Endothelial cell of umbilical vein (primary cell): Measurements from ENCODE around the gene ATP8A2. TPM values are rescaled to one million over a fixed set of nuclear protein-coding genes. Genes with fewer than 3 reads are reported as not detected.

Experiments
- BruUV-seq: library from RNA; stranded (reverse); fragments of 400-500 nt; replicated peaks from 2 replicates; lab custom pipeline; 2021; lab: Mats Ljungman, UMichigan
- CTCF ChIA-PET: fragments of 300-600, 350-600 bp; sonication (Branson Sonifier 250); formaldehyde crosslinking; loops from one replicate; lab custom pipeline; 2021; ENCODE audit warnings: antibody characterized with exemption, inconsistent platforms; lab: Charles Lee
- POLR2A ChIA-PET: fragments of 300-600, 350-600 bp; sonication (Branson Sonifier 250); formaldehyde crosslinking; loops from one replicate; lab custom pipeline; 2021; ENCODE audit warnings: antibody characterized with exemption, inconsistent platforms; lab: Charles Lee
- DNase-seq: peaks from one replicate; pipeline ENCODE4 v3.0.0-alpha.2; 2011; ENCODE audit warnings: low read depth, low spot score
- FAIRE-seq: peaks from 2 replicates; lab custom pipeline; 2011; peaks lifted over from hg19 to GRCh38; lab: Jason Lieb, UNC
- H2AFZ ChIP-seq: 2 replicates; pipeline ENCODE4 v1.6.0; 2012; ENCODE audit warnings: low read depth, low read length, control low read depth, inconsistent platforms
- H3K27ac ChIP-seq: 2 replicates; pipeline ENCODE4 v1.5.1; 2011; ENCODE audit warnings: low read depth, mild to moderate bottlenecking, control low read depth, low read length, moderate library complexity; ENCODE audit not compliant: insufficient read depth
- H3K27me3 ChIP-seq, 2 experiments: 2 replicates each; pipeline versions ENCODE4 v1.6.0 to v1.6.1; 2011; ENCODE audit warnings: low read length in 2 of 2, mixed read lengths in 1 of 2; ENCODE audit not compliant: control insufficient read depth in 2 of 2, insufficient read depth in 2 of 2
- H3K36me3 ChIP-seq, 2 experiments: 2 replicates in 1 of 2; 3 replicates in 1 of 2; pipeline ENCODE4 v1.5.1; 2011; ENCODE audit warnings: low read length in 2 of 2, mild to moderate bottlenecking in 1 of 2, moderate library complexity in 1 of 2; ENCODE audit not compliant: control insufficient read depth in 2 of 2, insufficient read depth in 2 of 2; ENCODE audit errors: extremely low read depth in 1 of 2
- H3K4me1 ChIP-seq: 3 replicates; pipeline ENCODE4 v1.5.1; 2011; ENCODE audit warnings: mild to moderate bottlenecking, low read length; ENCODE audit not compliant: control insufficient read depth, insufficient read depth; ENCODE audit errors: extremely low read depth
- H3K4me2 ChIP-seq: 2 replicates; pipeline ENCODE4 v1.6.1; 2011; ENCODE audit warnings: low read length, control low read depth, mixed read lengths; ENCODE audit not compliant: insufficient read depth
- H3K4me3 ChIP-seq, 3 experiments: fragments of 200-600 bp in 1 of 3; sonication (generic), shearing (Covaris generic) in 1 of 3; replicated peaks in 1 of 3; 2 replicates each; pipeline ENCODE4 v1.5.1; 2011 to 2016; ENCODE audit warnings: control low read depth in 3 of 3, low read length in 3 of 3, mild to moderate bottlenecking in 2 of 3, inconsistent platforms in 1 of 3, low read depth in 1 of 3, moderate library complexity in 1 of 3; ENCODE audit not compliant: insufficient read depth in 1 of 3
- H3K79me2 ChIP-seq: 2 replicates; pipeline ENCODE4 v1.6.0; 2012; ENCODE audit warnings: low read length, inconsistent platforms; ENCODE audit not compliant: control insufficient read depth, insufficient read depth
- H3K9ac ChIP-seq: replicated peaks from 2 replicates; pipeline ENCODE3; 2011; ENCODE audit warnings: low read length, control low read depth; ENCODE audit not compliant: insufficient read depth; ENCODE audit errors: extremely low read depth
- H3K9me1 ChIP-seq: replicated peaks from 3 replicates; pipeline ENCODE4 v1.6.0; 2011; ENCODE audit warnings: mild to moderate bottlenecking, low read length; ENCODE audit not compliant: control insufficient read depth, insufficient read depth; ENCODE audit errors: extremely low read depth
- H3K9me3 ChIP-seq: replicated peaks from 2 replicates; pipeline ENCODE4 v1.5.1; 2012; ENCODE audit warnings: low read length, inconsistent platforms; ENCODE audit not compliant: control insufficient read depth, insufficient read depth
- H4K20me1 ChIP-seq: replicated peaks from 2 replicates; pipeline ENCODE3; 2011; ENCODE audit warnings: mild to moderate bottlenecking, low read length; ENCODE audit not compliant: control insufficient read depth, insufficient read depth; ENCODE audit errors: extremely low read depth
- EZH2 ChIP-seq: IDR thresholded peaks from 2 replicates; pipeline ENCODE4 v1.6.1; 2012; ENCODE audit warnings: borderline replicate concordance, low read depth, mild to moderate bottlenecking, moderate library complexity, low read length, inconsistent platforms; ENCODE audit not compliant: severe bottlenecking
- FOS ChIP-seq: IDR thresholded peaks from 2 replicates; pipeline ENCODE4 v1.6.1; 2011; ENCODE audit warnings: mild to moderate bottlenecking, low read length, moderate library complexity, borderline replicate concordance; ENCODE audit not compliant: insufficient read depth
- GATA2 ChIP-seq: IDR thresholded peaks from 2 replicates; pipeline ENCODE4 v1.7.0; 2011; ENCODE audit warnings: low read depth, mild to moderate bottlenecking, moderate library complexity, mixed read lengths, low read length; ENCODE audit not compliant: insufficient read length, insufficient read depth
- JUN ChIP-seq: IDR thresholded peaks from 2 replicates; pipeline ENCODE4 v1.6.1; 2011; ENCODE audit warnings: borderline replicate concordance, low read depth; ENCODE audit not compliant: insufficient read length, insufficient read depth
- MAX ChIP-seq: IDR thresholded peaks from 2 replicates; pipeline ENCODE4 v1.6.1; 2011; ENCODE audit not compliant: insufficient read depth, insufficient read length
- MYC ChIP-seq: IDR thresholded peaks from one replicate; pipeline ENCODE4 v1.6.1; 2011; ENCODE audit warnings: mild to moderate bottlenecking, low read depth, low read length
- POLR2A ChIP-seq: IDR thresholded peaks from 2 replicates; pipeline ENCODE4 v1.6.1; 2012; ENCODE audit warnings: low read depth, mild to moderate bottlenecking, control low read depth, low read length
- POLR2AphosphoS5 ChIP-seq: IDR thresholded peaks from 2 replicates; pipeline ENCODE4 v1.6.1; 2012; ENCODE audit warnings: low read depth, mild to moderate bottlenecking, control low read depth, low read length, moderate library complexity; ENCODE audit not compliant: insufficient read depth
- dilution Hi-C: fragments of 300-500 bp; cut with MboI; formaldehyde crosslinking; loops from one replicate; pipeline ENCODE4 v1.15.0; 2019; ENCODE audit warnings: low sequenced_read_pairs; ENCODE audit not compliant: extremely low pct_ligation_motif_present
- intact Hi-C: fragments of 100-400 bp; cut with micrococcal nuclease; formaldehyde crosslinking; loops from one replicate; pipeline ENCODE4 v1.10.0; 2022
- polyA plus RNA-seq, 4 experiments: library from polyadenylated mRNA; depleted of rRNA in 3 of 4; stranded (reverse) in 3 of 4; unstranded in 1 of 4; fragments of >200 nt; gene quantifications; 2 replicates each; pipeline versions ENCODE4 v1.2.1 to v1.2.3, GENCODE V29; 2011 to 2012; ENCODE audit warnings: missing spikeins in 1 of 4
- total RNA-seq: library from RNA; stranded (reverse); gene quantifications from 2 replicates; pipeline ENCODE4 v1.2.3, GENCODE V29; 2021
- TF ChIP-seq, protein P1 (sequence below), 2 donors: IDR thresholded peaks; 1 replicate in 1 of 2; 2 replicates in 1 of 2; pipeline ENCODE4 v1.5.1; 2011; ENCODE audit warnings: low read length in 2 of 2, mild to moderate bottlenecking in 2 of 2, moderate library complexity in 2 of 2, control low read depth in 1 of 2, inconsistent platforms in 1 of 2, low read depth in 1 of 2; ENCODE audit not compliant: insufficient read depth in 1 of 2; ENCODE audit errors: extremely low read depth in 1 of 2

ATP8A2 gene
- total and polyA plus RNA-seq, 2 donors (not counting 3 experiments of a cell fraction or from before 2014, with no cell fraction given): 0.11 to 0.49 TPM

DNA sequence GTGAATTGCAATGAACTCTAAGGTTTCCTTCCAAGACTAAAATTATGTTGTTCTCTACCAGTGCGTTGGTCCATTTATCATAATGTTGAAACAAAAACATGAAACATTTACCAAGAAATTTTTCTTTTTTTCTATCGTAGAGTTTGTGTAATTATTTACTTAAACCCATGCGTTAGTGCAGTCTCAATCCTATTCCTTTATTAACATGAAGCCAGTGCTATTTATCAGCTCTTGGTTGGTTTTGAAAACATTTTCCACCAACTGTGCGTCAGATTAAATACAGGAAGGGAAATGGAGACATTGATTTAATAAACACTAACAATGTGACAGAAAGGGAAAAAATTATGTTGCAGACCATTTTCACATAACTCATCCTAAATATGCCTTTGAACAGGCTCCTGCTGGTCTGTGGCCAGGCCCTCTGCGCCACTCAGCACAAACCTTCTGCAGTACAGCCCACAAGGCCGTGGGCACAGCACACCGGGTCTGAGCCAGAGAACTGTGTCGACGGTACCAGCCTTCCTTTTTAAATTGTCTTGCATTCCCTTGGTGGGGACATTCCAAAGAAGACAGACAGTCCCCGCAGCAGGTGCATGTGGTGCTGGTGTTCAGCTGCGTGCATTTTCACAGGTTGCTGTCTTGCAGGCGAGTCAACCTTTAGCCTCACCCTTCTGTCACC lies 544.2 kb downstream of the ATP8A2 start:
- no peaks in the 10 kb centered on the region for H3K79me2 ChIP-seq
- POLR2A ChIA-PET: no interaction called here
- no peak overlapping the region for H3K27ac ChIP-seq
- H3K4me3 ChIP-seq: no peak overlapping the region
- DNase-seq: no peak
- H3K36me3 ChIP-seq: no peaks in the 10 kb centered on the region
- no TSS peak for BruUV-seq
- no peak overlapping the region for H3K4me2 ChIP-seq
- FAIRE-seq: no peak
- H3K9ac ChIP-seq: no peak overlapping the region
- H2AFZ ChIP-seq: no peak overlapping the region
- no peaks in the 10 kb centered on the region for H3K9me3 ChIP-seq
- no peak for TF ChIP-seq POLR2A
- TF ChIP-seq MYC: no peak
- intact Hi-C loops (no loop called here), dilution Hi-C loops (no loop called here)
- no peaks in the 10 kb centered on the region for H3K4me1 ChIP-seq
- CTCF ChIA-PET: no interaction called here
- no peaks in the 10 kb centered on the region for H3K9me1 ChIP-seq
- no peaks in the 10 kb centered on the region for H4K20me1 ChIP-seq
- peaks cover 9 to 17% of the 10 kb centered on the region in 2 experiments for H3K27me3 ChIP-seq

DNA sequence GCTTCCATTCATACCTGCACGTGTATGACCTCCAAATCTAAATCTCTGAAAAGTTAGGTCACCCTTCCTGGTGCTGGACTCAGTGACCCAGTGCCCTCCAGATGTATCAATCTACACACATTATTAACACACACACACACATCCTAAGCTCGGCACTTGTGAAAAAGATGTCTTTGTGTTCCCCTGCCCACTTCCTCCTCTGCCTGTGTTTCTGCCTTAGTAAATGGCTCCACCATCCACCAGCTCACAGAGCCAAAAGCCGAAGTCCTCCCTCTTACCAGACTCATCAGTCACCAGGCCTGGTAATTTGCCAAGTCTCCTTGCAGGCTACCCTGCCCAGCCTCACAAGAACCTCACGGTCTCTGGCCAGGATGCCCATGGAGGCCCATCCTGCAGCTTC lies 548.5 kb downstream of the ATP8A2 start:
- no TSS peak for BruUV-seq
- TF ChIP-seq POLR2AphosphoS5 (no peak), MYC (no peak), MAX (no peak), GATA2 (no peak), POLR2A (no peak), FOS (no peak), EZH2 (no peak), JUN (no peak)
- TF ChIP-seq, protein P1, sequence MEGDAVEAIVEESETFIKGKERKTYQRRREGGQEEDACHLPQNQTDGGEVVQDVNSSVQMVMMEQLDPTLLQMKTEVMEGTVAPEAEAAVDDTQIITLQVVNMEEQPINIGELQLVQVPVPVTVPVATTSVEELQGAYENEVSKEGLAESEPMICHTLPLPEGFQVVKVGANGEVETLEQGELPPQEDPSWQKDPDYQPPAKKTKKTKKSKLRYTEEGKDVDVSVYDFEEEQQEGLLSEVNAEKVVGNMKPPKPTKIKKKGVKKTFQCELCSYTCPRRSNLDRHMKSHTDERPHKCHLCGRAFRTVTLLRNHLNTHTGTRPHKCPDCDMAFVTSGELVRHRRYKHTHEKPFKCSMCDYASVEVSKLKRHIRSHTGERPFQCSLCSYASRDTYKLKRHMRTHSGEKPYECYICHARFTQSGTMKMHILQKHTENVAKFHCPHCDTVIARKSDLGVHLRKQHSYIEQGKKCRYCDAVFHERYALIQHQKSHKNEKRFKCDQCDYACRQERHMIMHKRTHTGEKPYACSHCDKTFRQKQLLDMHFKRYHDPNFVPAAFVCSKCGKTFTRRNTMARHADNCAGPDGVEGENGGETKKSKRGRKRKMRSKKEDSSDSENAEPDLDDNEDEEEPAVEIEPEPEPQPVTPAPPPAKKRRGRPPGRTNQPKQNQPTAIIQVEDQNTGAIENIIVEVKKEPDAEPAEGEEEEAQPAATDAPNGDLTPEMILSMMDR (IDR thresholded peaks at IDR 0.05; ENCODE audit: extremely low read depth in 1 of 2, insufficient read depth in 1 of 2, low read depth in 1 of 2, low read length in 2 of 2): no peak

More for the DNA sequence above, 548.5 kb downstream of the ATP8A2 start:
- Histone ChIP-seq H4K20me1 (no peaks in the 10 kb centered on the region), H3K9me1 (no peaks in the 10 kb centered on the region), H3K27ac (no peak overlapping the region), H3K4me3 (no peak overlapping the region), H3K27me3 (peaks cover 2 to 13% of the 10 kb centered on the region in 2 experiments), H3K4me2 (no peak overlapping the region), H3K79me2 (no peaks in the 10 kb centered on the region), H3K9me3 (no peaks in the 10 kb centered on the region), H3K4me1 (no peaks in the 10 kb centered on the region), H3K9ac (no peak overlapping the region), H2AFZ (no peak overlapping the region), H3K36me3 (no peaks in the 10 kb centered on the region)
- dilution Hi-C loops: no loop called here
- no peak for FAIRE-seq
- no peak for DNase-seq
- ChIA-PET POLR2A (no interaction called here), CTCF (interaction anchor here (0.9 kb wide), 1 partner anchor 131 kb away, joined by 3 read pairs; the partner anchor contains the start of gene SHISA2)
- intact Hi-C loops: no loop called here
